ENCODE data around the gene DTNBP1.

DTNBP1 gene

GRCh38 chr6:15528870-15529269 lies 134.0 kb downstream of the DTNBP1 start:
- Histone ChIP-seq H3K36me3 (replicated peaks; ENCODE audit: insufficient read depth, low read length) (peaks cover 4% of the 10 kb centered on the region; the same call in 1 of the 2 replicates), H3K9ac (ENCODE audit: low read length) (no peak overlapping the region), H3K4me2 (ENCODE audit: low read depth, low read length) (no peak overlapping the region), H3K27ac (ENCODE audit: low read length) (no peak overlapping the region), H4K20me1 (ENCODE audit: insufficient read depth, low read length) (no peaks in the 10 kb centered on the region), H3K4me3 (ENCODE audit: low read length) (no peak overlapping the region), H3K79me2 (ENCODE audit: low read length) (no peaks in the 10 kb centered on the region), H3K27me3 (replicated peaks; ENCODE audit: insufficient read depth, low read length) (no peaks in the 10 kb centered on the region), H3F3A (ENCODE audit: insufficient read depth, low read length) (no peaks in the 10 kb centered on the region), H3K9me2 (replicated peaks; ENCODE audit: insufficient read depth, low read length) (no peaks in the 10 kb centered on the region), H2AFZ (ENCODE audit: low read length) (no peak overlapping the region), H3K9me3 (replicated peaks; ENCODE audit: insufficient read depth, low read length) (no peaks in the 10 kb centered on the region), H3K4me1 (ENCODE audit: low read length) (no peaks in the 10 kb centered on the region)
- DNase-seq = no peak
- no peak for TF ChIP-seq EZH2 (optimal IDR thresholded peaks at IDR 0.05; ENCODE audit: low read depth, low read length)
- no peak for TF ChIP-seq EZH2phosphoT487 (IDR thresholded peaks at IDR 0.05; ENCODE audit: low read length)
- TF ChIP-seq, protein P1, sequence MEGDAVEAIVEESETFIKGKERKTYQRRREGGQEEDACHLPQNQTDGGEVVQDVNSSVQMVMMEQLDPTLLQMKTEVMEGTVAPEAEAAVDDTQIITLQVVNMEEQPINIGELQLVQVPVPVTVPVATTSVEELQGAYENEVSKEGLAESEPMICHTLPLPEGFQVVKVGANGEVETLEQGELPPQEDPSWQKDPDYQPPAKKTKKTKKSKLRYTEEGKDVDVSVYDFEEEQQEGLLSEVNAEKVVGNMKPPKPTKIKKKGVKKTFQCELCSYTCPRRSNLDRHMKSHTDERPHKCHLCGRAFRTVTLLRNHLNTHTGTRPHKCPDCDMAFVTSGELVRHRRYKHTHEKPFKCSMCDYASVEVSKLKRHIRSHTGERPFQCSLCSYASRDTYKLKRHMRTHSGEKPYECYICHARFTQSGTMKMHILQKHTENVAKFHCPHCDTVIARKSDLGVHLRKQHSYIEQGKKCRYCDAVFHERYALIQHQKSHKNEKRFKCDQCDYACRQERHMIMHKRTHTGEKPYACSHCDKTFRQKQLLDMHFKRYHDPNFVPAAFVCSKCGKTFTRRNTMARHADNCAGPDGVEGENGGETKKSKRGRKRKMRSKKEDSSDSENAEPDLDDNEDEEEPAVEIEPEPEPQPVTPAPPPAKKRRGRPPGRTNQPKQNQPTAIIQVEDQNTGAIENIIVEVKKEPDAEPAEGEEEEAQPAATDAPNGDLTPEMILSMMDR (IDR thresholded peaks at IDR 0.05; ENCODE audit: low read length) = no peak

- H3K9me3 ChIP-seq (replicated peaks; ENCODE audit: insufficient read depth, low read length) = no peaks in the 10 kb centered on the region
- no peak overlapping the region for H3K27ac ChIP-seq (ENCODE audit: low read length)
- H3K27me3 ChIP-seq (replicated peaks; ENCODE audit: insufficient read depth, low read length) = no peaks in the 10 kb centered on the region
- no peaks in the 10 kb centered on the region for H3K9me2 ChIP-seq (replicated peaks; ENCODE audit: insufficient read depth, low read length)
- peaks cover 4% of the 10 kb centered on the region; the same call in 1 of the 2 replicates for H3K36me3 ChIP-seq (replicated peaks; ENCODE audit: insufficient read depth, low read length)
- no peaks in the 10 kb centered on the region for H3K79me2 ChIP-seq (ENCODE audit: low read length)
- H3K4me1 ChIP-seq (ENCODE audit: low read length) = no peaks in the 10 kb centered on the region
- H2AFZ ChIP-seq (ENCODE audit: low read length) = no peak overlapping the region
- no peaks in the 10 kb centered on the region for H4K20me1 ChIP-seq (ENCODE audit: insufficient read depth, low read length)
- no peaks in the 10 kb centered on the region for H3F3A ChIP-seq (ENCODE audit: insufficient read depth, low read length)
- TF ChIP-seq EZH2phosphoT487 (IDR thresholded peaks at IDR 0.05; ENCODE audit: low read length) (no peak), EZH2 (optimal IDR thresholded peaks at IDR 0.05; ENCODE audit: low read depth, low read length) (no peak)
- TF ChIP-seq, protein P1 (IDR thresholded peaks at IDR 0.05; ENCODE audit: low read length) = no peak
- H3K9ac ChIP-seq (ENCODE audit: low read length) = no peak overlapping the region
- H3K4me3 ChIP-seq (ENCODE audit: low read length) = no peak overlapping the region
- no peak overlapping the region for H3K4me2 ChIP-seq (ENCODE audit: low read depth, low read length)
- no peak for DNase-seq
These were observed 134.8 kb downstream of the DTNBP1 start for GRCh38 chr6:15527838-15528617.

DNA sequence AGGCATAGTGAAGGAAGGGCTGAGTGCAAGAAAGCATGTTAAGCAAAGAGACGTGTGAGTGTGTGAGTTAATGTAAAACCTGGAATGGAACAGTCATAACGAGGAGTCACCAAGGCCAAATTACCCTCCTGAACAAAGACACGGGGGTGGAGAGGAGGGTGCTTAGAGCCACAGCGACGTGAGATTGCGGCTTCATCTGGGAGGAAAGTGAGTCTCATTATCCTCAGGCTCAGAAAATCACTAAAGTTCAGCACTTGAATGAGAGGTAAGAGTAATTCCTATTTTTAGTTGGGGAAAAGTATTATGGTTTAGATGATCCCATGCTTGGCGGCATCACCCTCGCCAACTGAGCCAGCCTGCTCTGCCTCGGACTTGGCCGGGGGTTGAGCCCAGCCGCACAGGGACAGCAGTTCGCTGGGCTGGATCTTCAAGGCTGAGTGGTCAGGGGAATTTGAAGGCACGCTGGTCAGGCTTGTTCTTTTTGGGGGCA lies 136.6 kb downstream of the DTNBP1 start:
- H3K4me1 ChIP-seq (ENCODE audit: low read length) = no peaks in the 10 kb centered on the region
- H3K9me3 ChIP-seq (replicated peaks; ENCODE audit: insufficient read depth, low read length) = no peaks in the 10 kb centered on the region
- no peaks in the 10 kb centered on the region for H3K27me3 ChIP-seq (replicated peaks; ENCODE audit: insufficient read depth, low read length)
- no peaks in the 10 kb centered on the region for H3K79me2 ChIP-seq (ENCODE audit: low read length)
- no peak overlapping the region for H2AFZ ChIP-seq (ENCODE audit: low read length)
- no peaks in the 10 kb centered on the region for H3K9me2 ChIP-seq (replicated peaks; ENCODE audit: insufficient read depth, low read length)
- no peak overlapping the region for H3K4me2 ChIP-seq (ENCODE audit: low read depth, low read length)
- DNase-seq = no peak
- no peak overlapping the region for H3K4me3 ChIP-seq (ENCODE audit: low read length)
- H3K36me3 ChIP-seq (replicated peaks; ENCODE audit: insufficient read depth, low read length) = peaks cover 9% of the 10 kb centered on the region
- H4K20me1 ChIP-seq (ENCODE audit: insufficient read depth, low read length) = no peaks in the 10 kb centered on the region
- TF ChIP-seq, protein P1 (IDR thresholded peaks at IDR 0.05; ENCODE audit: low read length) = no peak
- TF ChIP-seq EZH2 (optimal IDR thresholded peaks at IDR 0.05; ENCODE audit: low read depth, low read length) = no peak
- TF ChIP-seq EZH2phosphoT487 (IDR thresholded peaks at IDR 0.05; ENCODE audit: low read length) = no peak
- no peak overlapping the region for H3K27ac ChIP-seq (ENCODE audit: low read length)
- H3K9ac ChIP-seq (ENCODE audit: low read length) = no peak overlapping the region
- no peaks in the 10 kb centered on the region for H3F3A ChIP-seq (ENCODE audit: insufficient read depth, low read length)
